ENCODE data around the gene CACNA1C.

- no peak for TF ChIP-seq CTCF (IDR thresholded peaks at IDR 0.05)
- no peak for TF ChIP-seq POLR2AphosphoS5 (IDR thresholded peaks at IDR 0.05)
- no peak for TF ChIP-seq POLR2A (IDR thresholded peaks at IDR 0.05)
These were observed 221.9 kb downstream of the CACNA1C start for GRCh38 chr12:2274733-2275132.
